ENCODE results near the gene MGAT5. TPM values are rescaled to one million over a fixed set of nuclear protein-coding genes. Genes with fewer than 3 reads are reported as not detected.

The MGAT5 gene
- total RNA-seq, 2 experiments from 2014 or later, result 60.8 to 68.0 TPM

DNA sequence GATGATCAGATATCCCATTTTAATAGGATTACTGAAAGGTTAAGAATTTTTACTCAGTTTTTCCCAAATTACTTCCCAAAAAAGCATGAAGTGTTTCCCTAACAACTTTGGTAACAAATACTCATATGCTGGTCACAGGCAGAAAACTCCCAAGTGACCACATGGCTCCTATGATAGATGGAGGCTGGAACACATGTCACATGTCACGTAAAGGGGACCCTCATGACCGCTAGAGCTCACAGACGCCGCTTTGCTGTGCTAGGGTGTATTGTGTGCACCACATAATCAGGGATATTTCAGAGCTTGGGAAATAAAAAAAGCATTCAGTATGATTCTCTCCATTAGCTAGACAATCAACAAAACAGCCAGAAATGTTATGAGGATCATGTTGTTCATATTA lies 236.7 kb downstream of the MGAT5 start:
- H3K79me2 ChIP-seq (ENCODE audit: insufficient read depth, low read depth, low read length), result no peaks in the 10 kb centered on the region
- no peaks in the 10 kb centered on the region for H3K9me2 ChIP-seq (ENCODE audit: insufficient read depth, low read length)
- ChIA-PET CTCF (ENCODE audit: unreplicated experiment) (no interaction called here), POLR2A (no interaction called here)
- no peaks in the 10 kb centered on the region for H3K4me1 ChIP-seq (ENCODE audit: insufficient read depth, low read length, poor library complexity, severe bottlenecking)
- no peak overlapping the region for H3K4me2 ChIP-seq (ENCODE audit: low read length)
- no peak for TF ChIP-seq EZH2phosphoT487 (IDR thresholded peaks at IDR 0.05; ENCODE audit: borderline replicate concordance, low read depth, low read length)
- TF ChIP-seq, protein P1, sequence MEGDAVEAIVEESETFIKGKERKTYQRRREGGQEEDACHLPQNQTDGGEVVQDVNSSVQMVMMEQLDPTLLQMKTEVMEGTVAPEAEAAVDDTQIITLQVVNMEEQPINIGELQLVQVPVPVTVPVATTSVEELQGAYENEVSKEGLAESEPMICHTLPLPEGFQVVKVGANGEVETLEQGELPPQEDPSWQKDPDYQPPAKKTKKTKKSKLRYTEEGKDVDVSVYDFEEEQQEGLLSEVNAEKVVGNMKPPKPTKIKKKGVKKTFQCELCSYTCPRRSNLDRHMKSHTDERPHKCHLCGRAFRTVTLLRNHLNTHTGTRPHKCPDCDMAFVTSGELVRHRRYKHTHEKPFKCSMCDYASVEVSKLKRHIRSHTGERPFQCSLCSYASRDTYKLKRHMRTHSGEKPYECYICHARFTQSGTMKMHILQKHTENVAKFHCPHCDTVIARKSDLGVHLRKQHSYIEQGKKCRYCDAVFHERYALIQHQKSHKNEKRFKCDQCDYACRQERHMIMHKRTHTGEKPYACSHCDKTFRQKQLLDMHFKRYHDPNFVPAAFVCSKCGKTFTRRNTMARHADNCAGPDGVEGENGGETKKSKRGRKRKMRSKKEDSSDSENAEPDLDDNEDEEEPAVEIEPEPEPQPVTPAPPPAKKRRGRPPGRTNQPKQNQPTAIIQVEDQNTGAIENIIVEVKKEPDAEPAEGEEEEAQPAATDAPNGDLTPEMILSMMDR (conservative IDR thresholded peaks at IDR 0.05; ENCODE audit: low read length), result no peak
- H4K20me1 ChIP-seq (ENCODE audit: insufficient read depth, low read length), result no peaks in the 10 kb centered on the region
- DNase-seq (ENCODE audit: low spot score), result no peak
- H3K4me3 ChIP-seq (ENCODE audit: low read depth, low read length, poor library complexity, severe bottlenecking), result no peak overlapping the region
- no TSS peak for BruUV-seq (replicated peaks)
- no peak overlapping the region for H2AFZ ChIP-seq (ENCODE audit: low read length)
- no peaks in the 10 kb centered on the region for H3K9me3 ChIP-seq (ENCODE audit: low read length)
- H3K27ac ChIP-seq (ENCODE audit: low read depth, low read length, poor library complexity, severe bottlenecking), result no peak overlapping the region
- H3K36me3 ChIP-seq (ENCODE audit: insufficient read depth, low read length), result no peaks in the 10 kb centered on the region
- intact Hi-C loops (cut with micrococcal nuclease; ENCODE audit: unreplicated experiment), result no loop called here

DNA sequence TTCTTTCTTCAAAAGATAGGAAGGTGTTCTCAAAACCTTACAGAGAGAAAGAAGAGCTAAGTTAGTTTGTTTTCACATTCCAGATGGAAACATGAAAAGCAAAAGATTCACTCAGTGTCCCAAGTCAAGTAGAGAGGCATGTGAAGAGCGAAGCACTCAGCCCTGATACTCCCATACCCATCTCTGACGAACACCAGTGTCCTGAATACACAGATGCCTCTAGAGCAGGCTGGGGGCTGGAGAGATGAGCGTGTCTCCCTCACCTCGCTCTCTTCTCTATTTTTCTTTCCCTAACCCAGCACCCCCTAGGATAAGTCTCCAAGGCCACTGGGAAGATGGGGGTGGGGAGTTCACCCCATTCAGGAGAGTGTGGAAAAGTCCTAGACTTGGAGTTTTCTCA lies 237.2 kb downstream of the MGAT5 start:
- Histone ChIP-seq H3K9me2 (ENCODE audit: insufficient read depth, low read length) (no peaks in the 10 kb centered on the region), H3K4me3 (ENCODE audit: low read depth, low read length, poor library complexity, severe bottlenecking) (no peak overlapping the region)
- no TSS peak for BruUV-seq (replicated peaks)

DNA sequence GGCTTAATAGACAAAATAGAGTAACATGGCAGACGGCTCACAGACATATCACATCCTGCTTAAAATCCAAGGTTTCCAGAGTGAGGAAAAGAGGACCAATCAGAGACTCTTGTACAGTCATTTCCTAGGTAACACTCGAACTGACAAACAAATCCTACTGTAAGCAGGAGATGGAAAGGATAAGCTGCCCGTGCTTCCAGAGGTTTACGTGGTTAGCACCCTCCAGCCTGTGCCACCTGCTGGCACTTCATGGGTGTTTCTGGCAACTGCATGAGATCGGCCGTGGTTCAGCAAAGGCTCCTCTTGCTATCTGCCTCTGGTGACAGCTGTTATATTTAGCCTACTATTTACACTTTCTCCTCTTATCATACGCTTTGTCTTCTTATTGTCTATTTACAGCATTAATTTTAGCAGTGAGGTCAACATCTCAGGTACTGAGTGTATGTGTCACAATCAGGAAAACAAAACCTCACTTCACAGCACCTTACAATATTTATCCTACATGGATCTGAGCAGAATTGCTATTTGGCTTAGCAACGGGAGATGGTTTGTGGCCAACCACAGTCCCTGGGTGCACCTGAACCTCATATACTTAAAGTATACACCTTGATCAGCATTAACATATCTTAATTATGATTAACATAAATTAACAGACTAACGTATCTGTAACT lies 238.0 kb downstream of the MGAT5 start:
- Histone ChIP-seq H3K9me3 (ENCODE audit: low read length) (no peaks in the 10 kb centered on the region), H2AFZ (ENCODE audit: low read length) (no peak overlapping the region), H3K4me2 (ENCODE audit: low read length) (no peak overlapping the region), H3K4me1 (ENCODE audit: insufficient read depth, low read length, poor library complexity, severe bottlenecking) (no peaks in the 10 kb centered on the region), H4K20me1 (ENCODE audit: insufficient read depth, low read length) (no peaks in the 10 kb centered on the region), H3K4me3 (ENCODE audit: low read depth, low read length, poor library complexity, severe bottlenecking) (no peak overlapping the region), H3K36me3 (ENCODE audit: insufficient read depth, low read length) (no peaks in the 10 kb centered on the region), H3K79me2 (ENCODE audit: insufficient read depth, low read depth, low read length) (no peaks in the 10 kb centered on the region), H3K9me2 (ENCODE audit: insufficient read depth, low read length) (no peaks in the 10 kb centered on the region), H3K27ac (ENCODE audit: low read depth, low read length, poor library complexity, severe bottlenecking) (no peak overlapping the region)
- no TSS peak for BruUV-seq (replicated peaks)
- CTCF ChIA-PET (ENCODE audit: unreplicated experiment), result no interaction called here
- POLR2A ChIA-PET, result no interaction called here
- intact Hi-C loops (cut with micrococcal nuclease; ENCODE audit: unreplicated experiment), result no loop called here
- DNase-seq (ENCODE audit: low spot score), result no peak
- no peak for TF ChIP-seq EZH2phosphoT487 (IDR thresholded peaks at IDR 0.05; ENCODE audit: borderline replicate concordance, low read depth, low read length)
- TF ChIP-seq, protein P1 (conservative IDR thresholded peaks at IDR 0.05; ENCODE audit: low read length), result peak; percentile 24; the same call in 1 of the 2 replicates

More for the DNA sequence above, 237.2 kb downstream of the MGAT5 start:
- no peaks in the 10 kb centered on the region for H3K9me3 ChIP-seq (ENCODE audit: low read length)
- H3K79me2 ChIP-seq (ENCODE audit: insufficient read depth, low read depth, low read length), result no peaks in the 10 kb centered on the region
- ChIA-PET POLR2A (no interaction called here), CTCF (ENCODE audit: unreplicated experiment) (no interaction called here)
- DNase-seq (ENCODE audit: low spot score), result no peak
- H2AFZ ChIP-seq (ENCODE audit: low read length), result no peak overlapping the region
- no peak for TF ChIP-seq EZH2phosphoT487 (IDR thresholded peaks at IDR 0.05; ENCODE audit: borderline replicate concordance, low read depth, low read length)
- TF ChIP-seq, protein P1 (conservative IDR thresholded peaks at IDR 0.05; ENCODE audit: low read length), result no peak
- H3K27ac ChIP-seq (ENCODE audit: low read depth, low read length, poor library complexity, severe bottlenecking), result no peak overlapping the region
- no peaks in the 10 kb centered on the region for H3K36me3 ChIP-seq (ENCODE audit: insufficient read depth, low read length)
- H4K20me1 ChIP-seq (ENCODE audit: insufficient read depth, low read length), result no peaks in the 10 kb centered on the region
- H3K4me1 ChIP-seq (ENCODE audit: insufficient read depth, low read length, poor library complexity, severe bottlenecking), result no peaks in the 10 kb centered on the region
- no peak overlapping the region for H3K4me2 ChIP-seq (ENCODE audit: low read length)
- intact Hi-C loops (cut with micrococcal nuclease; ENCODE audit: unreplicated experiment), result no loop called here
